Activated CD4-positive, alpha-beta T cell treated with anti-CD3 and anti-CD28 coated beads for 4 hours (primary cell): ENCODE results near the gene CALD1.

ENCODE experiments used
- DNase-seq, 2 donors: peaks; one replicate each; pipeline ENCODE4 v3.0.0-alpha.2; 2020

Gene CALD1

GRCh38 chr7:134900166-134900982, 120.9 kb downstream of the CALD1 start:
- DNase-seq: no peak

GRCh38 chr7:134901389-134902020, 122.1 kb downstream of the CALD1 start:
- no peak for DNase-seq

GRCh38 chr7:134902058-134902457, 122.6 kb downstream of the CALD1 start:
- DNase-seq: no peak

- no peak for DNase-seq
Measured at GRCh38 chr7:134903073-134903790, 123.8 kb downstream of the CALD1 start.

GRCh38 chr7:134905375-134905774, 125.9 kb downstream of the CALD1 start:
- DNase-seq: no peak

GRCh38 chr7:134907000-134907399, 127.6 kb downstream of the CALD1 start:
- no peak for DNase-seq

- DNase-seq: no peak
Measured at GRCh38 chr7:134907639-134908038, 128.2 kb downstream of the CALD1 start.

GRCh38 chr7:134908289-134908688, 128.9 kb downstream of the CALD1 start:
- DNase-seq: no peak

- no peak for DNase-seq
Measured at GRCh38 chr7:134910214-134910890, 130.9 kb downstream of the CALD1 start.

GRCh38 chr7:134910968-134911367, 131.5 kb downstream of the CALD1 start:
- DNase-seq: no peak

GRCh38 chr7:134916171-134916883, 136.9 kb downstream of the CALD1 start:
- DNase-seq: no peak

- DNase-seq: no peak
Measured at GRCh38 chr7:134919240-134919641, 139.8 kb downstream of the CALD1 start.

- DNase-seq: no peak
Measured at GRCh38 chr7:134920026-134920753, 140.8 kb downstream of the CALD1 start.

GRCh38 chr7:134922720-134923704, 143.6 kb downstream of the CALD1 start:
- no peak for DNase-seq

- DNase-seq: no peak
Measured at GRCh38 chr7:134925766-134926165, 146.3 kb downstream of the CALD1 start.

- no peak for DNase-seq
Measured at GRCh38 chr7:134926396-134926795, 147.0 kb downstream of the CALD1 start.

GRCh38 chr7:134927076-134927475, 147.6 kb downstream of the CALD1 start:
- no peak for DNase-seq

- DNase-seq: no peak
Measured at GRCh38 chr7:134927723-134928122, 148.3 kb downstream of the CALD1 start.

GRCh38 chr7:134928554-134928953, 149.1 kb downstream of the CALD1 start:
- DNase-seq: no peak

GRCh38 chr7:134931487-134931886, 152.1 kb downstream of the CALD1 start:
- DNase-seq: no peak
